Loucy (cell line): ENCODE data around the gene KCNJ12.
"Not testable (repeated sequence)": the region's sequence is repeated elsewhere in the genome, so short reads cannot be mapped to it uniquely, and the experiment has no call there.

Experiments
- H2AFZ ChIP-seq: fragments of 200-600 bp; sonication (generic); 2 replicates; pipeline ENCODE4 v1.6.0; 2016; ENCODE audit warnings: antibody characterized with exemption, mild to moderate bottlenecking, low read length, moderate library complexity
- H3F3A ChIP-seq: fragments of 200-600 bp; 2 replicates; pipeline ENCODE4 v1.6.0; 2016; ENCODE audit warnings: antibody characterized with exemption, low read depth, mild to moderate bottlenecking
- H3K27me3 ChIP-seq: fragments of 200-600 bp; sonication (generic); 2 replicates; pipeline ENCODE4 v1.6.1; 2014; ENCODE audit warnings: low read length, mild to moderate bottlenecking; ENCODE audit not compliant: insufficient read depth, poor library complexity, severe bottlenecking
- H3K36me3 ChIP-seq: fragments of 200-600 bp; sonication (generic); 2 replicates; pipeline ENCODE4 v1.6.1; 2016; ENCODE audit warnings: low read length; ENCODE audit not compliant: insufficient read depth
- H3K4me1 ChIP-seq: fragments of 200-600 bp; sonication (generic); 2 replicates; pipeline ENCODE4 v1.5.1; 2014; ENCODE audit warnings: low read length, mild to moderate bottlenecking; ENCODE audit not compliant: insufficient read depth, poor library complexity, severe bottlenecking
- H3K4me2 ChIP-seq: fragments of 200-600 bp; sonication (generic); 2 replicates; pipeline ENCODE4 v1.6.0; 2014; ENCODE audit warnings: antibody characterized with exemption, low read length, low read depth, mild to moderate bottlenecking; ENCODE audit not compliant: poor library complexity, severe bottlenecking
- H3K4me3 ChIP-seq: fragments of 200-600 bp; sonication (generic); 2 replicates; pipeline ENCODE4 v1.5.1; 2014; ENCODE audit warnings: low read length, mild to moderate bottlenecking, mixed read lengths; ENCODE audit not compliant: poor library complexity, severe bottlenecking
- H3K79me2 ChIP-seq: fragments of 200-600 bp; sonication (generic); 2 replicates; pipeline ENCODE4 v1.6.1; 2014; ENCODE audit warnings: low read length; ENCODE audit not compliant: insufficient read depth
- H3K9ac ChIP-seq: fragments of 200-600 bp; sonication (generic); 2 replicates; pipeline ENCODE4 v1.6.0; 2014; ENCODE audit warnings: mild to moderate bottlenecking, low read depth, low read length, moderate library complexity; ENCODE audit not compliant: poor library complexity, severe bottlenecking
- H3K9me2 ChIP-seq: fragments of 200-600 bp; sonication (generic); replicated peaks from 2 replicates; pipeline ENCODE4 v1.6.1; 2016; ENCODE audit warnings: low read depth, low read length, mixed read lengths
- H3K9me3 ChIP-seq: fragments of 200-600 bp; sonication (generic); 2 replicates; pipeline ENCODE4 v1.6.1; 2014; ENCODE audit warnings: mild to moderate bottlenecking, antibody characterized with exemption, low read length, low read depth; ENCODE audit not compliant: insufficient read depth
- H4K20me1 ChIP-seq: fragments of 200-600 bp; sonication (generic); 2 replicates; pipeline ENCODE4 v1.6.0; 2014; ENCODE audit warnings: antibody characterized with exemption, low read length, mild to moderate bottlenecking; ENCODE audit not compliant: insufficient read depth, poor library complexity, severe bottlenecking
- EZH2phosphoT487 ChIP-seq: fragments of 200-600 bp; IDR thresholded peaks from 2 replicates; pipeline ENCODE4 v1.6.1; 2018; ENCODE audit warnings: antibody characterized with exemption, mild to moderate bottlenecking, moderate library complexity, borderline replicate concordance
- TF ChIP-seq, protein P1 (sequence below): fragments of 200-600 bp; sonication (generic); conservative IDR thresholded peaks from 2 replicates; pipeline ENCODE4 v1.5.1; 2014; ENCODE audit warnings: mild to moderate bottlenecking, antibody characterized with exemption, low read length

The KCNJ12 gene

DNA sequence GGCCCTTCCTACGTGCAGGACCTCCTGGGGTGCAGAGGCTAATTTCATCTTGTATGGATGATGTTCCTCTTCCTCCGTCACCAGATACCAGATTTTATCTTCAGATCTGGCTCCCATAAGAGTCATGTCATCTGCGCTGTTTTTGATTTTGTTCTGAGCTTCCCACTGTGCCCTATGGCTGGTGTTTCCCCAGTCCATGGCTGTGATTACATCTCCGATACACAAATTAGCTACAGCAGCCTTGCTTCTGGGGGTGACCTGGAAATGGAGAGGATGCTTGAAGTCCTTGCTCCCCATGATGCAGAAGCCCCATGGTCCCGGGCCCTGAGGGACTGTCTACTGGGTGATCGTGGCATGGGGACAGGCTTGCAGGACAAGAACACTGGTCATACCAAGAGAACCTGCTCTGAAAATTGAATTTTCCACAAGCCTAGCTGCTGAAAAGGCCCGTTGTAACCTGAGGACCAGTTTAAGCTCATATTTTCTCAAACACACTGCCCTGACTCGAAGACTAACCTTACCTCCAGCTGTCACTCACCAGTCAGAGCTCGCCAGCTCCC, 69.0 kb downstream of the KCNJ12 start:
- Histone ChIP-seq H3K9me3 (no peaks in the 10 kb centered on the region), H3K4me2 (no peak overlapping the region), H2AFZ (no peak overlapping the region), H4K20me1 (no peaks in the 10 kb centered on the region), H3K9ac (no peak overlapping the region), H3K4me3 (no peak overlapping the region), H3K36me3 (no peaks in the 10 kb centered on the region), H3K4me1 (no peaks in the 10 kb centered on the region), H3K9me2 (no peaks in the 10 kb centered on the region), H3K79me2 (no peaks in the 10 kb centered on the region), H3K27me3 (no peaks in the 10 kb centered on the region), H3F3A (no peaks in the 10 kb centered on the region)
- TF ChIP-seq, protein P1, sequence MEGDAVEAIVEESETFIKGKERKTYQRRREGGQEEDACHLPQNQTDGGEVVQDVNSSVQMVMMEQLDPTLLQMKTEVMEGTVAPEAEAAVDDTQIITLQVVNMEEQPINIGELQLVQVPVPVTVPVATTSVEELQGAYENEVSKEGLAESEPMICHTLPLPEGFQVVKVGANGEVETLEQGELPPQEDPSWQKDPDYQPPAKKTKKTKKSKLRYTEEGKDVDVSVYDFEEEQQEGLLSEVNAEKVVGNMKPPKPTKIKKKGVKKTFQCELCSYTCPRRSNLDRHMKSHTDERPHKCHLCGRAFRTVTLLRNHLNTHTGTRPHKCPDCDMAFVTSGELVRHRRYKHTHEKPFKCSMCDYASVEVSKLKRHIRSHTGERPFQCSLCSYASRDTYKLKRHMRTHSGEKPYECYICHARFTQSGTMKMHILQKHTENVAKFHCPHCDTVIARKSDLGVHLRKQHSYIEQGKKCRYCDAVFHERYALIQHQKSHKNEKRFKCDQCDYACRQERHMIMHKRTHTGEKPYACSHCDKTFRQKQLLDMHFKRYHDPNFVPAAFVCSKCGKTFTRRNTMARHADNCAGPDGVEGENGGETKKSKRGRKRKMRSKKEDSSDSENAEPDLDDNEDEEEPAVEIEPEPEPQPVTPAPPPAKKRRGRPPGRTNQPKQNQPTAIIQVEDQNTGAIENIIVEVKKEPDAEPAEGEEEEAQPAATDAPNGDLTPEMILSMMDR, result no peak
- no peak for TF ChIP-seq EZH2phosphoT487

DNA sequence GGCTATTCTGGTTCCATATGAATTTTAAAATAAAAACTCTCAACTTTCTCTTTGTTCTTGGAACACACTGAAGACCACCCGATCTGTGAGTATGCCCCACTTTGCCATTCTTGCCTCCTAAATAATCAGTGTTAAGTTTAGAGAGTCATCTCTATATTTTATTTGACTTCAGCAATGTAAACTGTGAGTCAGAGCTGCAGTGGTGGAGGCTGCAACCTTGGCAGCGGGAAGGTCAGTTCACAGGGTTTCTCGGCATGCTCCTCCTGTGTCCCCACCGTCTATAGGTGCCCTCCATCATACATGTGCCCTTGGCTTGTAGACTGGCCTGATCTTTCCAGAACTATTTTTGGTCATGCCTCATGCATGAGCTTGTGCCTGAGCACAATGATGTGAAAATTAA, 71.4 kb downstream of the KCNJ12 start:
- not testable (repeated sequence) for H4K20me1 ChIP-seq, H3K9me2 ChIP-seq, H3K4me1 ChIP-seq, H3K79me2 ChIP-seq, H2AFZ ChIP-seq, H3F3A ChIP-seq, H3K9me3 ChIP-seq, H3K4me3 ChIP-seq, H3K4me2 ChIP-seq, H3K36me3 ChIP-seq, H3K27me3 ChIP-seq, H3K9ac ChIP-seq

DNA sequence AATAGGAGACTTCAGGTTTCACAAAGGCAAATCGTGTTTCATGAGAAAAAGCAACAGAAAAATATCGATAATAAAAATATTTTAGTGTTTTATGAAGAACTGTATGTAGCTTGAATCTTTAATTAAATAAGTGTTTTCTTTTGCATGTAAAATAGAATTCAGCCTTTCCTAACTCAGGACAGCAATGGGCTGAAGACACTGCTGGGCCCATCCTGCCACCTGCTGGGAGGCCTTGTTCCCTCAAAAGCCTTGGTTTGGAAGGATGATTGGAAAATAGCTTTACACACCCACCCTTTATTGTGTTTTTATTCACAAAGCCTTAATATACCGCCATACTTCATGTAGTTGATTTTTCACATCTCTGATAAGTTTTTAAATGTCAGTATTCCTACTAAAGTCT, 73.7 kb downstream of the KCNJ12 start:
- H3K4me2 ChIP-seq, H3K4me3 ChIP-seq, H3K27me3 ChIP-seq, H3K79me2 ChIP-seq, H2AFZ ChIP-seq, H3K9me2 ChIP-seq, H3K9ac ChIP-seq, H3K36me3 ChIP-seq, H4K20me1 ChIP-seq, H3K4me1 ChIP-seq, H3K9me3 ChIP-seq, H3F3A ChIP-seq: not testable (repeated sequence)
- TF ChIP-seq, protein P1, result peak; percentile 39

- Histone ChIP-seq H3K4me2 (no peak overlapping the region), H3K4me1 (no peaks in the 10 kb centered on the region), H2AFZ (no peak overlapping the region), H3F3A (no peaks in the 10 kb centered on the region), H3K9me2 (no peaks in the 10 kb centered on the region), H3K36me3 (no peaks in the 10 kb centered on the region), H4K20me1 (no peaks in the 10 kb centered on the region), H3K9me3 (no peaks in the 10 kb centered on the region), H3K4me3 (no peak overlapping the region), H3K9ac (no peak overlapping the region), H3K27me3 (no peaks in the 10 kb centered on the region), H3K79me2 (no peaks in the 10 kb centered on the region)
- TF ChIP-seq, protein P1, result no peak
- no peak for TF ChIP-seq EZH2phosphoT487
Observed at GRCh38 chr17:21451975-21452374, 75.8 kb downstream of the KCNJ12 start.
